H9 (cell line): ENCODE measurements around the gene OR8K3. TPM values are rescaled to one million over a fixed set of nuclear protein-coding genes. Genes with fewer than 3 reads are reported as not detected.

Experiments
- DNase-seq: peaks from one replicate; pipeline ENCODE4 v3.0.0-alpha.2; 2017
- H2AFZ ChIP-seq: one replicate; pipeline ENCODE4 v1.6.1; 2013; ENCODE audit warnings: mild to moderate bottlenecking, low read length, control low read depth, moderate library complexity
- H2AK5ac ChIP-seq: 2 replicates; pipeline ENCODE4 v1.6.1; 2013; ENCODE audit warnings: low read length, control low read depth, mixed read lengths; ENCODE audit not compliant: insufficient read length
- H2BK120ac ChIP-seq: one replicate; pipeline ENCODE4 v1.6.1; 2013; ENCODE audit warnings: low read depth, mild to moderate bottlenecking, low read length, control low read depth, inconsistent platforms; ENCODE audit not compliant: poor library complexity, severe bottlenecking
- H2BK12ac ChIP-seq: 2 replicates; pipeline ENCODE4 v1.6.1; 2013; ENCODE audit warnings: low read length, control low read depth, mixed read lengths, low read depth; ENCODE audit not compliant: insufficient read length
- H2BK15ac ChIP-seq: 2 replicates; pipeline ENCODE4 v1.6.1; 2013; ENCODE audit warnings: low read depth, low read length, control low read depth
- H2BK20ac ChIP-seq: one replicate; pipeline ENCODE4 v1.6.1; 2013; ENCODE audit warnings: low read depth, mild to moderate bottlenecking, low read length, control low read depth, inconsistent platforms; ENCODE audit not compliant: poor library complexity, severe bottlenecking
- H2BK5ac ChIP-seq: 2 replicates; pipeline ENCODE4 v1.6.1; 2013; ENCODE audit warnings: low read length, control low read depth, mixed read lengths; ENCODE audit not compliant: insufficient read length
- H3K14ac ChIP-seq: 2 replicates; pipeline ENCODE4 v1.6.1; 2013; ENCODE audit warnings: low read length, control low read depth; ENCODE audit not compliant: insufficient read depth
- H3K18ac ChIP-seq: 2 replicates; pipeline ENCODE4 v1.6.1; 2013; ENCODE audit warnings: low read depth, mild to moderate bottlenecking, mixed read lengths, low read length, control low read depth; ENCODE audit not compliant: insufficient read length
- H3K23ac ChIP-seq: 2 replicates; pipeline ENCODE4 v1.6.1; 2013; ENCODE audit warnings: low read length, control low read depth, mixed read lengths, low read depth; ENCODE audit not compliant: insufficient read length
- H3K23me2 ChIP-seq: 2 replicates; pipeline ENCODE4 v1.6.1; 2013; ENCODE audit warnings: low read depth, mild to moderate bottlenecking, mixed read lengths, low read length, control low read depth; ENCODE audit not compliant: insufficient read length, poor library complexity, severe bottlenecking
- H3K27ac ChIP-seq: 2 replicates; pipeline ENCODE4 v1.5.1; 2013; ENCODE audit warnings: low read length, control low read depth, mixed read lengths, low read depth; ENCODE audit not compliant: insufficient read length
- H3K27me3 ChIP-seq: 2 replicates; pipeline ENCODE4 v1.6.1; 2013; ENCODE audit warnings: low read length, control low read depth, inconsistent platforms; ENCODE audit not compliant: insufficient read depth
- H3K4ac ChIP-seq: 2 replicates; pipeline ENCODE4 v1.6.1; 2013; ENCODE audit warnings: low read depth, mild to moderate bottlenecking, control low read depth, inconsistent platforms, low read length, moderate library complexity
- H3K4me1 ChIP-seq: 2 replicates; pipeline ENCODE4 v1.6.1; 2013; ENCODE audit warnings: low read length, control low read depth, inconsistent platforms; ENCODE audit not compliant: insufficient read depth
- H3K4me2 ChIP-seq: 2 replicates; pipeline ENCODE4 v1.6.1; 2013; ENCODE audit warnings: low read length, control low read depth, mixed read lengths; ENCODE audit not compliant: insufficient read length, insufficient read depth
- H3K56ac ChIP-seq: 2 replicates; pipeline ENCODE4 v1.6.1; 2013; ENCODE audit warnings: low read depth, mild to moderate bottlenecking, mixed read lengths, low read length, control low read depth; ENCODE audit not compliant: insufficient read length
- H3K79me1 ChIP-seq: 2 replicates; pipeline ENCODE4 v1.6.1; 2013; ENCODE audit warnings: low read depth, mild to moderate bottlenecking, moderate library complexity, low read length, control low read depth, inconsistent platforms; ENCODE audit not compliant: insufficient read depth, poor library complexity, severe bottlenecking
- H3K79me2 ChIP-seq: 2 replicates; pipeline ENCODE4 v1.6.1; 2013; ENCODE audit warnings: low read length, control low read depth, inconsistent platforms; ENCODE audit not compliant: insufficient read depth
- H3K9ac ChIP-seq: 2 replicates; pipeline ENCODE4 v1.6.1; 2013; ENCODE audit warnings: low read length, control low read depth, mixed read lengths; ENCODE audit not compliant: insufficient read length; ENCODE audit errors: extremely low read depth
- H3K9me3 ChIP-seq: one replicate; pipeline ENCODE4 v1.6.1; 2013; ENCODE audit warnings: low read depth, low read length, inconsistent platforms; ENCODE audit not compliant: control insufficient read depth
- H3T11ph ChIP-seq: one replicate; pipeline ENCODE4 v1.6.1; 2013; ENCODE audit warnings: mild to moderate bottlenecking, low read length, control low read depth, inconsistent platforms
- H4K20me1 ChIP-seq: one replicate; pipeline ENCODE4 v1.6.1; 2013; ENCODE audit not compliant: control insufficient read depth, insufficient read length, insufficient read depth
- H4K5ac ChIP-seq: 2 replicates; pipeline ENCODE4 v1.6.1; 2013; ENCODE audit warnings: low read depth, mild to moderate bottlenecking, mixed read lengths, low read length, control low read depth; ENCODE audit not compliant: insufficient read length
- H4K8ac ChIP-seq: replicated peaks from 2 replicates; pipeline ENCODE4 v1.6.1; 2013; ENCODE audit warnings: low read length, control low read depth, mixed read lengths, low read depth; ENCODE audit not compliant: insufficient read length
- H4K91ac ChIP-seq: 2 replicates; pipeline ENCODE4 v1.6.1; 2013; ENCODE audit warnings: low read depth, mild to moderate bottlenecking, moderate library complexity, mixed read lengths, low read length, control low read depth; ENCODE audit not compliant: insufficient read length
- H3K27ac Mint-ChIP-seq, 3 experiments: 2 replicates in 2 of 3; 3 replicates in 1 of 3; pipeline ENCODE4 v1.8.0; 2020 to 2021; ENCODE audit warnings: mixed read lengths in 3 of 3, mild to moderate bottlenecking in 1 of 3, moderate library complexity in 1 of 3
- H3K27me3 Mint-ChIP-seq: 2 replicates; pipeline ENCODE4 v1.8.0; 2021; ENCODE audit warnings: low read depth, mild to moderate bottlenecking, moderate library complexity, mixed read lengths
- H3K36me3 Mint-ChIP-seq, 3 experiments: 2 replicates in 2 of 3; 3 replicates in 1 of 3; pipeline ENCODE4 v1.8.0; 2020 to 2021; ENCODE audit warnings: low read depth in 3 of 3, mixed read lengths in 3 of 3; ENCODE audit not compliant: insufficient read depth in 1 of 3
- H3K4me1 Mint-ChIP-seq, 2 experiments: 2 replicates each; pipeline ENCODE4 v1.8.0; 2020; ENCODE audit warnings: mixed read lengths in 2 of 2
- H3K4me3 Mint-ChIP-seq, 2 experiments: 2 replicates in 1 of 2; 3 replicates in 1 of 2; pipeline ENCODE4 v1.8.0; 2020 to 2021; ENCODE audit warnings: mild to moderate bottlenecking in 2 of 2, mixed read lengths in 2 of 2, moderate library complexity in 1 of 2
- H3K9me3 Mint-ChIP-seq, 2 experiments: 2 replicates in 1 of 2; 3 replicates in 1 of 2; pipeline ENCODE4 v1.8.0; 2020; ENCODE audit warnings: mild to moderate bottlenecking in 2 of 2, mixed read lengths in 2 of 2, moderate library complexity in 1 of 2
- CTCF ChIP-seq: fragments of 200-600 bp; sonication (generic); conservative IDR thresholded peaks from 3 replicates; pipeline ENCODE4 v1.8.0; 2021; ENCODE audit warnings: antibody characterized with exemption, mild to moderate bottlenecking
- WGBS: extraction: QIAGEN DNeasy Blood & Tissue Kit; methylation state at CpG from one replicate; pipeline ENCODE4 v1.1.7; 2013; ENCODE audit warnings: missing lambda C conversion rate, low lambda C conversion rate, mixed read lengths; ENCODE audit not compliant: insufficient read length; ENCODE audit errors: extremely low coverage; 5-methylcytosine and 5-hydroxymethylcytosine counted together
- total RNA-seq: library from RNA; stranded (reverse); gene quantifications from 2 replicates; pipeline ENCODE4 v1.2.1, GENCODE V29; 2021

OR8K3 gene
- total RNA-seq, 1 experiment from 2014 or later: not detected

- no peak for TF ChIP-seq CTCF
- no peak within 1 kb of the TSS for H2BK120ac ChIP-seq
Measured at GRCh38 chr11:56345739-56346138, 30.8 kb downstream of the OR8K3 start, which contains the start of gene OR8K1. Gene OR8K1, plus strand, starts transcription at chr11:56346039. Its CDS starts 0 bp downstream, at chr11:56346039.

More at GRCh38 chr11:56345739-56346138, 30.8 kb downstream of the OR8K3 start, which contains the start of gene OR8K1:
- Histone ChIP-seq H3K79me2 (no peaks in the 10 kb centered on the region), H2AK5ac (no peak within 1 kb of the TSS), H3K56ac (no peak within 1 kb of the TSS), H3K4me1 (no peaks in the 10 kb centered on the region), H4K5ac (no peak within 1 kb of the TSS), H3K27me3 (no peaks in the 10 kb centered on the region), H3K23me2 (no peaks in the 10 kb centered on the region), H3K9me3 (no peaks in the 10 kb centered on the region), H3K4ac (no peak within 1 kb of the TSS), H3K14ac (no peak within 1 kb of the TSS), H3K79me1 (no peaks in the 10 kb centered on the region), H3T11ph (no peak within 1 kb of the TSS), H2BK5ac (no peak within 1 kb of the TSS), H3K4me2 (no peak within 1 kb of the TSS), H3K23ac (no peak within 1 kb of the TSS), H4K91ac (no peak within 1 kb of the TSS), H4K20me1 (no peaks in the 10 kb centered on the region), H4K8ac (no peak within 1 kb of the TSS), H3K9ac (no peak within 1 kb of the TSS), H2AFZ (no peak within 1 kb of the TSS), H3K27ac (no peak within 1 kb of the TSS), H2BK20ac (no peak within 1 kb of the TSS), H2BK15ac (no peak within 1 kb of the TSS), H2BK12ac (no peak within 1 kb of the TSS), H3K18ac (no peak within 1 kb of the TSS)
- Mint-ChIP-seq H3K9me3 (peaks cover 7 to 20% of the 10 kb centered on the region in 2 experiments; a peak in 3 of 5 replicates), H3K4me3 (no peak within 1 kb of the TSS), H3K4me1 (peaks cover 3 to 7% of the 10 kb centered on the region in 2 experiments; a peak in 2 of 4 replicates), H3K36me3 (no peaks in the 10 kb centered on the region; a peak in 1 of 7 replicates), H3K27ac (no peak within 1 kb of the TSS), H3K27me3 (no peaks in the 10 kb centered on the region)
- DNase-seq: no peak
- whole genome bisulfite sequencing: no CpG with 5 or more reads among the region's 1 CpG
